IPS-20b (cell line): ENCODE data around the gene PLD1.

Experiments used
- H3K27ac ChIP-seq: one replicate; pipeline ENCODE4 v1.5.1; 2013; ENCODE audit warnings: low read length
- H3K27me3 ChIP-seq: 2 replicates; pipeline ENCODE4 v1.6.1; 2013; ENCODE audit warnings: mild to moderate bottlenecking, low read length, inconsistent platforms; ENCODE audit not compliant: insufficient read depth
- H3K36me3 ChIP-seq: 2 replicates; pipeline ENCODE4 v1.6.1; 2013; ENCODE audit warnings: low read depth, mild to moderate bottlenecking, inconsistent platforms, low read length, moderate library complexity; ENCODE audit not compliant: insufficient read depth
- H3K4me1 ChIP-seq: 2 replicates; pipeline ENCODE4 v1.6.1; 2013; ENCODE audit warnings: mild to moderate bottlenecking, control low read depth, inconsistent platforms, low read length, moderate library complexity; ENCODE audit not compliant: insufficient read depth
- H3K4me3 ChIP-seq: 2 replicates; pipeline ENCODE4 v1.5.1; 2013; ENCODE audit warnings: mild to moderate bottlenecking, low read length, inconsistent platforms
- H3K9ac ChIP-seq: 2 replicates; pipeline ENCODE4 v1.6.1; 2013; ENCODE audit warnings: low read depth, mild to moderate bottlenecking, inconsistent platforms, low read length, moderate library complexity
- H3K9me3 ChIP-seq: 2 replicates; pipeline ENCODE4 v1.6.1; 2013; ENCODE audit warnings: mild to moderate bottlenecking, low read depth, low read length, inconsistent platforms; ENCODE audit not compliant: insufficient read depth

Gene PLD1

GRCh38 chr3:171745577-171746319 is 64.5 kb downstream of the PLD1 start:
- H3K36me3 ChIP-seq, result no peaks in the 10 kb centered on the region
- H3K27me3 ChIP-seq, result no peaks in the 10 kb centered on the region
- peaks cover 13% of the 10 kb centered on the region for H3K4me1 ChIP-seq
- peaks cover 7% of the 10 kb centered on the region for H3K9me3 ChIP-seq
- H3K9ac ChIP-seq, result no peak overlapping the region
- no peak overlapping the region for H3K27ac ChIP-seq
- no peak overlapping the region for H3K4me3 ChIP-seq

GRCh38 chr3:171744158-171744741 is 66.0 kb downstream of the PLD1 start:
- Histone ChIP-seq H3K36me3 (no peaks in the 10 kb centered on the region), H3K27me3 (no peaks in the 10 kb centered on the region), H3K27ac (no peak overlapping the region), H3K4me3 (no peak overlapping the region), H3K9ac (no peak overlapping the region), H3K9me3 (peaks cover 7% of the 10 kb centered on the region), H3K4me1 (peaks cover 13% of the 10 kb centered on the region)

GRCh38 chr3:171743327-171744157 is 66.7 kb downstream of the PLD1 start:
- no peak overlapping the region for H3K4me3 ChIP-seq
- H3K27ac ChIP-seq, result no peak overlapping the region
- no peaks in the 10 kb centered on the region for H3K27me3 ChIP-seq
- peaks cover 10% of the 10 kb centered on the region for H3K4me1 ChIP-seq
- no peaks in the 10 kb centered on the region for H3K36me3 ChIP-seq
- H3K9me3 ChIP-seq, result peaks cover 7% of the 10 kb centered on the region
- H3K9ac ChIP-seq, result no peak overlapping the region

GRCh38 chr3:171741377-171741776 is 68.9 kb downstream of the PLD1 start:
- H3K36me3 ChIP-seq, result no peaks in the 10 kb centered on the region
- H3K27me3 ChIP-seq, result no peaks in the 10 kb centered on the region
- H3K4me3 ChIP-seq, result no peak overlapping the region
- peaks cover 7% of the 10 kb centered on the region for H3K9me3 ChIP-seq
- no peak overlapping the region for H3K27ac ChIP-seq
- no peak overlapping the region for H3K9ac ChIP-seq
- no peaks in the 10 kb centered on the region for H3K4me1 ChIP-seq

GRCh38 chr3:171736556-171736955 is 73.7 kb downstream of the PLD1 start:
- Histone ChIP-seq H3K9me3 (no peaks in the 10 kb centered on the region), H3K27ac (no peak overlapping the region), H3K4me3 (no peak overlapping the region), H3K27me3 (no peaks in the 10 kb centered on the region), H3K4me1 (peaks cover 10% of the 10 kb centered on the region), H3K9ac (no peak overlapping the region), H3K36me3 (no peaks in the 10 kb centered on the region)

- Histone ChIP-seq H3K4me3 (no peak overlapping the region), H3K9me3 (no peaks in the 10 kb centered on the region), H3K9ac (no peak overlapping the region), H3K27ac (no peak overlapping the region), H3K27me3 (no peaks in the 10 kb centered on the region), H3K36me3 (no peaks in the 10 kb centered on the region), H3K4me1 (peaks cover 10% of the 10 kb centered on the region)
Observed at GRCh38 chr3:171733561-171733960, 76.7 kb downstream of the PLD1 start.

- Histone ChIP-seq H3K27ac (no peak overlapping the region), H3K27me3 (no peaks in the 10 kb centered on the region), H3K4me3 (no peak overlapping the region), H3K9me3 (no peaks in the 10 kb centered on the region), H3K36me3 (no peaks in the 10 kb centered on the region), H3K9ac (no peak overlapping the region), H3K4me1 (peaks cover 10% of the 10 kb centered on the region)
Observed at GRCh38 chr3:171732756-171733155, 77.5 kb downstream of the PLD1 start.

- H3K9ac ChIP-seq, result no peak overlapping the region
- no peaks in the 10 kb centered on the region for H3K27me3 ChIP-seq
- no peaks in the 10 kb centered on the region for H3K36me3 ChIP-seq
- H3K4me1 ChIP-seq, result peaks cover 17% of the 10 kb centered on the region
- H3K27ac ChIP-seq, result no peak overlapping the region
- H3K4me3 ChIP-seq, result no peak overlapping the region
- no peaks in the 10 kb centered on the region for H3K9me3 ChIP-seq
Observed at GRCh38 chr3:171731691-171732090, 78.6 kb downstream of the PLD1 start.

GRCh38 chr3:171729452-171730334 is 80.6 kb downstream of the PLD1 start:
- Histone ChIP-seq H3K4me1 (peaks cover 17% of the 10 kb centered on the region), H3K36me3 (no peaks in the 10 kb centered on the region), H3K9me3 (no peaks in the 10 kb centered on the region), H3K27me3 (no peaks in the 10 kb centered on the region), H3K4me3 (no peak overlapping the region), H3K9ac (no peak overlapping the region), H3K27ac (no peak overlapping the region)

- Histone ChIP-seq H3K9me3 (no peaks in the 10 kb centered on the region), H3K4me3 (0 out of 2 replicates have a peak overlapping the region, but pooled peaks have one; percentile 2), H3K27ac (no peak overlapping the region), H3K36me3 (no peaks in the 10 kb centered on the region), H3K27me3 (no peaks in the 10 kb centered on the region), H3K9ac (no peak overlapping the region), H3K4me1 (peaks cover 13% of the 10 kb centered on the region)
Observed at GRCh38 chr3:171727288-171727687, 83.0 kb downstream of the PLD1 start.
